ENCODE data around the gene TIGD4.

- TF ChIP-seq SMAD4 (CRISPR knock-in tag; IDR thresholded peaks at IDR 0.05) (no peak), FOXK1 (CRISPR knock-in tag; IDR thresholded peaks at IDR 0.05) (no peak), SMAD3 (CRISPR knock-in tag; IDR thresholded peaks at IDR 0.05; ENCODE audit: borderline replicate concordance) (no peak), ESRRA (CRISPR knock-in tag; IDR thresholded peaks at IDR 0.05; ENCODE audit: borderline replicate concordance) (no peak), JUN (CRISPR knock-in tag; IDR thresholded peaks at IDR 0.05) (no peak), JAZF1 (CRISPR knock-in tag; IDR thresholded peaks at IDR 0.05) (no peak), SP1 (CRISPR knock-in tag; conservative IDR thresholded peaks at IDR 0.05) (no peak), CREB1 (CRISPR knock-in tag; IDR thresholded peaks at IDR 0.05) (no peak), TCF7 (CRISPR knock-in tag; IDR thresholded peaks at IDR 0.05; ENCODE audit: low read depth) (no peak), CBFB (CRISPR knock-in tag; IDR thresholded peaks at IDR 0.05; ENCODE audit: low read depth) (no peak)
- TF ChIP-seq, protein P1, sequence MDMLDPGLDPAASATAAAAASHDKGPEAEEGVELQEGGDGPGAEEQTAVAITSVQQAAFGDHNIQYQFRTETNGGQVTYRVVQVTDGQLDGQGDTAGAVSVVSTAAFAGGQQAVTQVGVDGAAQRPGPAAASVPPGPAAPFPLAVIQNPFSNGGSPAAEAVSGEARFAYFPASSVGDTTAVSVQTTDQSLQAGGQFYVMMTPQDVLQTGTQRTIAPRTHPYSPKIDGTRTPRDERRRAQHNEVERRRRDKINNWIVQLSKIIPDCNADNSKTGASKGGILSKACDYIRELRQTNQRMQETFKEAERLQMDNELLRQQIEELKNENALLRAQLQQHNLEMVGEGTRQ (CRISPR knock-in tag; IDR thresholded peaks at IDR 0.05), result no peak
- TF ChIP-seq, protein P2, sequence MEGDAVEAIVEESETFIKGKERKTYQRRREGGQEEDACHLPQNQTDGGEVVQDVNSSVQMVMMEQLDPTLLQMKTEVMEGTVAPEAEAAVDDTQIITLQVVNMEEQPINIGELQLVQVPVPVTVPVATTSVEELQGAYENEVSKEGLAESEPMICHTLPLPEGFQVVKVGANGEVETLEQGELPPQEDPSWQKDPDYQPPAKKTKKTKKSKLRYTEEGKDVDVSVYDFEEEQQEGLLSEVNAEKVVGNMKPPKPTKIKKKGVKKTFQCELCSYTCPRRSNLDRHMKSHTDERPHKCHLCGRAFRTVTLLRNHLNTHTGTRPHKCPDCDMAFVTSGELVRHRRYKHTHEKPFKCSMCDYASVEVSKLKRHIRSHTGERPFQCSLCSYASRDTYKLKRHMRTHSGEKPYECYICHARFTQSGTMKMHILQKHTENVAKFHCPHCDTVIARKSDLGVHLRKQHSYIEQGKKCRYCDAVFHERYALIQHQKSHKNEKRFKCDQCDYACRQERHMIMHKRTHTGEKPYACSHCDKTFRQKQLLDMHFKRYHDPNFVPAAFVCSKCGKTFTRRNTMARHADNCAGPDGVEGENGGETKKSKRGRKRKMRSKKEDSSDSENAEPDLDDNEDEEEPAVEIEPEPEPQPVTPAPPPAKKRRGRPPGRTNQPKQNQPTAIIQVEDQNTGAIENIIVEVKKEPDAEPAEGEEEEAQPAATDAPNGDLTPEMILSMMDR (IDR thresholded peaks at IDR 0.05), result no peak
These were observed 40.5 kb upstream of the TIGD4 start for GRCh38 chr4:152820073-152820472.
